ENCODE data around the gene ITGA2.

Gene ITGA2

DNA sequence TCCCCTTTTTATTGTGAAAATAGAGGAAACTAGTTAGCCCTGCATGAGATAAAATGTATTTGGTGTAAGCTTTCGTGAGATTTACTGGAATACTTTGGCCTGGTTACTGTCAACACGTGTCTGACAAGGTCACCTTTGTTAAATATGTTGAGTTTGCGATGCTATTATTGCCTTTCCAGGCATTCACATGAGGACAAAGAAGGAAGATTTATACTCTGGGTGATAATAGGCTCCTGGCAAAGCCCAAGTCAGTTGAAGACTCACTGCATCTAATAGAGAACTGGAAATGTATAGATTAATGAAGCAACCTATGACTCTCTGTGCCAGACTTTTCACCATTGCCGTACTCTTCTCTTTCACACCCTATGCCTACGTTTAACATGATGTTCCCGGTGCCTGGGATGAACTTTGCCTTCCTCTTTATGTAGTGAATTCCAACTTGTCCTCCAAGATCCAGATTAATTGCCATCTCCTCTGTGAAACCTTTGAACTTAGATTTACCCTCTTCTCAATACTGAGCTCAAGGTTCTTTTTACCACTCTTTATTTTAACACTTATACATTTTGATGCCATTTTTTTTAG is 33.9 kb downstream of the ITGA2 start:
- DNase-seq, result no peak

DNA sequence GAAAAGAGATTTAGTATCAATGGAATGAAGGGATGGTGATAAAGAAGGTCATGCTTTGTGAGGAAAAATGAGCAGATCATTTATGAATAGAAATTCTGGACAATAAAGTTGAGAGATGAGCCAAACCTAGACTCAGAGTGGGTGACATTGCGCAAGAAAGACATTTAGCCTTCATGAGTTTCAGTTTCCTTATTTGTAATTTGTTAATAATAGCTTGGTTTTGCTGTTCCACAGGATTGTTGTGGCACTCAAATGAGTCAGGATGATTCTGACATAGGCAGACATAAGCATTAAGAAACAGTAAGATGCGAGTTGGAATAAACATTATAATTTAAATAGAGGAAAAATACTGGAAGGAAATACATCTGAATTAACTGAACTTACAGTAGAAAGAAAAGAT is 34.8 kb downstream of the ITGA2 start:
- no peak for DNase-seq

DNA sequence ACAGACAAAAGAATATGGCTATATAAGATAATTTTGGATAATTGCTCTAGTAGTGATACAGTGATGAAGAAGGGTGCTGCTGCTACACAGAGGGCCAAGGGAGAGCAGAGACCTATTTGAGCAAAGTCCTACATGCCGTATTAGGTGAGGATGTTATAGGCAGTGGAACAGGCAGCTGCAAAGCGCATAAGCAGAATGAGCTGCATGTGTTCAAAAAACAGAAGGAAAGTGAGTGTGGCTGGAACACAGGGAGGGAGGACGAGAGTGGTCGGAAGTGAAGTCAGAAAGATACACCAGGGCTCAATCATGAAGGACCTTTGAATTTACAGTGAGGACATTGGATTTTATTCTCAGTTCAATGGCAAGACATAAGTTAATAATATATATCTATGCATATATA is 35.4 kb downstream of the ITGA2 start:
- DNase-seq, result no peak

GRCh38 chr5:53025487-53025886 is 36.3 kb downstream of the ITGA2 start:
- no peak for DNase-seq

DNA sequence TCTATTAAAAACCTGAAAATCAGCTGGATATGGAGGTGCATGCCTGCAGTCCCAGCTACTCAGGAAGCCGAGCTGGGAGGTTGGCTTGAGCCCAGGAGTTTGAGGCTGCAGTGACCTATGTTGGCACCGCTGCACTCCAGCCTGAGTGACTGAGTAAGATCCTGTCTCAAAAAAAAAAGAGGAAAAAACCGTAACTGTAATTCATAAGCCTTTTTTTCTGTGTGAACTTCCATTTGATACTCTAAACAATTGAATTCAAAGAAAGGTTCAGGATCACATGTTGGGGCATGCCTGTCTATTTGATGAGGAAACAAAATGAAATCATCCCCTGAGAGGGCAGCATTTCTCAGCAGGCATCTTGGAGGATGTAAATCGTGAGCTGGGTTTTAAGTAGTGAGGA is 38.8 kb downstream of the ITGA2 start:
- no peak for DNase-seq

GRCh38 chr5:53029608-53030007 is 40.5 kb downstream of the ITGA2 start:
- DNase-seq, result no peak

DNA sequence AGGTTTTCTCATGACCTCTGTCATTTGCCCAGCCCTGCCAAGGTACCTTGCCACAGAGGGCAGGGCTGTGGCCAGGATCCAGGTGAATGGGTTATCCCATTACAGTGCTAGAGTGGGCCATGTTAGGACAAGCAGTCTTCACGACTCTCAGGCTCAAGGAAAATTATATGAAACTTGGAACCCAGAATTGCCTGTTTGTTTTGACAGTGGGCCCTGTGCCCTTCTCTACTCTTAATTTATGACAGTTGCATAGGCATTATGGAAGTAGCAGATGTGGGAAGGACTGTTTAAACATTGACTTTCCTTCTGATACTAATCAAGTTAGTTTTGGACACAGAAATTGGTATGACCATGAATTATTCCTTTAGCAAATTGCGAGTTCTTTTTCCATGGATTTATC is 41.7 kb downstream of the ITGA2 start:
- no peak for DNase-seq

- DNase-seq, result peak; percentile 47
Observed at GRCh38 chr5:53031695-53032096, 42.5 kb downstream of the ITGA2 start.

DNA sequence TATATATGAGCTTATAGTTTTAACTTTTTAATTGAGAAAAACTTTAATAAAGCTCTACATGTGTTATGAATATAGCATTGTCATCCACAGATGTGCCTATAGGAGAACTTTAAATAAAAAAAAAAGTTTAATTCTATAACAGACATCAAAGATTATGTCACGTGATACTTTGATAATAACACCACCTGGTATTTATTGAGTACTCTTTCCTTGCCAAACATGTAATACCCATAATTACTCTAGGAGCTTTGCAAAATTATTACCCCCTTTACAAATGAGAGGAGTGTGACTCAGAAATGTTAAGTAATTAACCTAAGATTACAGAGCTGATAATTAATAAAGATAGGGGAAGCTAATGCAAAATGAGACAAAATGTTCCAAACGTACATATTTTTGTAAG is 43.0 kb downstream of the ITGA2 start:
- no peak for DNase-seq

GRCh38 chr5:53034832-53035231 is 45.7 kb downstream of the ITGA2 start:
- DNase-seq, result no peak

DNA sequence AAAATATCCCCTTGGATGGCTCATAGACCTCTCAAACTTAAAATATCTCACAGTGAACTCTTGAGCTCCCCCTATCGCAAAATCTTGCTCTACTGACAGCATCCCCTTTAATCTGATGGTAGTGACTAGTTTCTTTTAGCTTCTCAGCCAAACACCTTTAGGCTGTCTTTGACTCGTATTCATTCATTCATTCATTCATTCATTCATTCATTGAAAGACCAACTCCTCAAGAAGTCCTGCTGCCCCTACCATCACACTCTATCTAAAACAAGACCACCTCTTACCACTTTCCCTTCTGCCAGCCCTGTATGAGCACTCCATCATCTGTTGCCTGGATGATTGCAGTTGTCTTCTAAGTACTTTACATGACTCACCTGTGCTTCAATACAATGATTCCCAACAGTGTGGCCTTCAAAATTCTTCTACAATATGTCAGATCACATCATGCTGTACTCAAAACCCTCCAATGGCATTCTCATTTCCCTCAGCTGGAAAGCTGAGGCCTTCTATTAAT is 46.8 kb downstream of the ITGA2 start:
- no peak for DNase-seq

DNA sequence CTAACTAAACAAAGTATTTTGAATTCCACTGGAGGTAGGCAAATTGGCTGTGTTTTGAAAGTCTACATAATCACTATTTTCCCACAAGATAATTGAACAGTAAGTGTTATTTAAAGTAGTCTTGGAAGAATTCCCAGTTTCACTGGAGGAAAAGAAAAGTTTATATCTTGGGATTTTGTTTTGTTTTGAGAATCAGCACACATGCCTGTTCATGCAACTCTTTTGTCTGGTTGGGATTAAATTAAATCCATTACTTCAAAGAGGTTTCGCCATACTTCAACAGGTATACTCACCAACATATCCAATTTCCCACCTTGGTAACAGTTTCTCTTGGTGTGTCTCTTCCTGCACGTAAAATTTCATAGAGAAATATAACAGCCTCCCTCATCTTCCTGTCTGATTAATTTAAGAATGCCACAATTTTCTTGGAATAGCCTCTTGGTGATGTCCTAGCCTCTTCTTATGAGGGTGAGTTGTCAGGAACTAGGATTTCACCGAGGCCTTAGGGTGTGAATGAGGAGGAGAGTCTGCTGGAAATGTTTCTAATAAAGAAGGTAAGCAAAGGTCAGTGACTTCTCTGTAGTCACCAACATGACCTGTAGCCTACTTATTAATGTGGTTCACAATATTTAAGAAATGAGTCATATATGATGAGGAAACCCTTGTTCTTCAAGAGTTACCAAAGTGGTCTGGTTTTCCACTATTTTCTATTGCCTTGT is 48.1 kb downstream of the ITGA2 start:
- no peak for DNase-seq

DNA sequence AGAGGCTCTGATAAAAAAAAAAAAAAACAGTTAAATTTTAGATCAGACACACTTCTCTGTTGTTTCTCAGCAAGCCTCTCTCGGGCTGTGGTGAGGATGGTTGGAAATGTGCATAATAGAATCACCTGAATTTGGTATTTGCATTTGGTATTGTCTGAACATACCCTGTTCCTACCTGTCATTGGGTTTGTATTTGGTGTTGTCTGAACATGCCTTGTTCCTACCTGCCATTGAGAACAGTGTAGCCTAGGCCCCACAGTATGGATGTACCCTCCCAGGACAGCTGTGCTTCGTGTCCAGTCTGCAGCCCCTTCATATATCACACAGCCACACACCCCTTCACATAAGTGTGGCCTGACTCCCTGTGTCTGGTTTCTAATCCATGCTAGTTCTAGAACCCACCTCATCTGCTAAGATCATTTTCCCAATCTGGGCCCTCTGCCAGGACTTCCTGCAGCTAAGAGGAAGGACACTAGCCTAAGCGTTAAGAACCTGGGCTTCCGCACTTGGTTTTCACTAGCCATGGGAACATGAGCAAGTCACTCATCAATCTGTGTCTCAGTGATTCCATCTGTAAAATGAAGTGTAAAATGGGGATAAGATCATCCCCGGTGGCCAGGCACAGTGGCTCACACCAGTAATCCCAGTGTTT is 49.2 kb downstream of the ITGA2 start:
- DNase-seq, result no peak

DNA sequence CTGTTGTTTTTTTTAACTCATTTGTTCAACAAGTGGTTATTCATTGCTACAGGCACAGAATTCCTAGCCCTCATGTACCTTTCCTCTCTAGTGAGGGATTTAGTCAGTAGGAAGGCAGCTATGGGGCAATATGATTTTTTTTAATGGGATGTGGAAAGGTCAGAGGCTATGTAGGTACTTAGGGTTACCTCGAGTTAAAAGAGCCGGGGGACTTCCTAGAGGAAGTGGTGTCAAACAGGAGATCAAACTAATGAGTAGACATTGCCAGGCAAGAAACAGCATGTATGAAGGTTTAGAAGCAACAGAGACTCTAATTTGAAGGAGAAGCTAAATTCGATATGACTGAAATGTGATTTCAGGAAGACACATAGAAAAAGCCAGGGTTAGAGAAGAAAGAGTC is 50.7 kb downstream of the ITGA2 start:
- no peak for DNase-seq

- peak; percentile 30 for DNase-seq
Observed at GRCh38 chr5:53041071-53041692, 52.0 kb downstream of the ITGA2 start.

DNA sequence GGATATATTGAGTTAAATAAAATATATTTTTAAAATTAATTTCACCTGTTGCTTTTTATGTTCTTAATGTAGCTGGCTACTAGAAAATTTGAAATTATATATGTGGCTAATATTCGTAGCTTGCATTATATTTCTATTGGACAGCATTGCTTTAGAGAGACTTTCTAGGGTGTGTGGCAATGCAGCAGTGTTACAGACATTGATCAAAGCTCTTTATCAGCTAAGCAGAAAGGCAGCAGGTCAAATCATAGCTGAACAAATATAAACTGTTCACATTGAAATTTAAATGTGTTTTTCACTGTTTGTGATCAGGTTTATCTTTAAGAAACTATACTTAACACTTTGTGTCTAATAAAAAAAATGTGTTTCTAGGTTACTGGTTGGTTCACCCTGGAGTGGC is 52.6 kb downstream of the ITGA2 start:
- DNase-seq, result no peak

DNA sequence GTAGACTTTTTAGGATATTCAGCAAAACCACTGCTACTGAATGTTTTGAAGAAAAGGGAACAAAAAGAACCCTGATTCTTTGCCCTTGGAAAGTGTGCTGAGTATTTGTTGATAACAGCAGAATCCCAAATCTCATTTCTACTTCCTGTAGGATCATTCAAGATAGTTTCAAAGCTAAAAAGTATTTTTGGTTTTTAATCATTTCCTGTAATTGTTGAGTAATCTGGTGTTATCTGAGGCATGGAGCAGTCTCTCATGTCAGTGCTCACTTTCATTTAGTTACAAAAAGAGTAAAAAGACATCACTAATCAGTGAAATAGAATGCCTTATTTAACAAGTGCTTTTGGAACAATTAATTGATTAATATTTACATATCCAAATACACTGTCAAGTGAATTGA is 56.1 kb downstream of the ITGA2 start:
- DNase-seq, result no peak

DNA sequence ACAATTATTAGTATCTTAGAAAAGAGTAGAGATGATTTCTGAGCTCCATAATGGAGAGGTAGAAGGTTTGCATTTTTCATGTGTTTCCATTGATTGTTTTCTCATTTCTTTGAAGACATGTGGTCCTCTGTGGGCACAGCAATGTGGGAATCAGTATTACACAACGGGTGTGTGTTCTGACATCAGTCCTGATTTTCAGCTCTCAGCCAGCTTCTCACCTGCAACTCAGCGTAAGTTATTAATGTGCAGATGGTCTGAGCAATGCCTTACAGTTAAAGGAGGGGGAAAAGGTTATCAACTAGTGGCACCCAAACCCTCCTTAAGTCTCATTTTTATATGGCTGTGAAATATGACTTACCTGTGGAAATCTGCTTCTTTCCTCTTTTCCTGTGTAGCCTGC is 59.1 kb downstream of the ITGA2 start:
- DNase-seq, result no peak

- DNase-seq, result no peak
Observed at GRCh38 chr5:53052499-53052898, 63.3 kb downstream of the ITGA2 start.

GRCh38 chr5:53053364-53053763 is 64.2 kb downstream of the ITGA2 start:
- DNase-seq, result no peak

GRCh38 chr5:53055365-53055764 is 66.2 kb downstream of the ITGA2 start:
- no peak for DNase-seq

- DNase-seq, result no peak
Observed at GRCh38 chr5:53059281-53059680, 70.1 kb downstream of the ITGA2 start.

DNA sequence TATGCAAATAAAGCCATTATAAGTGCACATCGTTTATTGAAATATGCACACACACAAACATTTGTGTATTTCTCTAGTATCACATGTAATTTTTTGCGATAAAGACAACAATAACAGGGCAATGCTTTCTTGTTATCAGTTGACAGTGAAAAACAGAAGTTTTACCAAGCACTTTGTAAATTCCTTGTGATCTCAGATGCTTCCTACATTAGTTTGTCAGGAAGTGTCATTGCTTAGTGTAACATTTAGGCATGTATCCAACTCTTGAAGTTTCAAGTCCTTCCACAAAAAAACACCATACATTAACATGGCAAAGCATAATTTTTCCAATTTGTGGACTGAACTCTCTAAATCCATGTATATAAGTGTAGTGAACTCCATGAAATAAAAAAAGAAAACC is 74.0 kb downstream of the ITGA2 start:
- no peak for DNase-seq

DNA sequence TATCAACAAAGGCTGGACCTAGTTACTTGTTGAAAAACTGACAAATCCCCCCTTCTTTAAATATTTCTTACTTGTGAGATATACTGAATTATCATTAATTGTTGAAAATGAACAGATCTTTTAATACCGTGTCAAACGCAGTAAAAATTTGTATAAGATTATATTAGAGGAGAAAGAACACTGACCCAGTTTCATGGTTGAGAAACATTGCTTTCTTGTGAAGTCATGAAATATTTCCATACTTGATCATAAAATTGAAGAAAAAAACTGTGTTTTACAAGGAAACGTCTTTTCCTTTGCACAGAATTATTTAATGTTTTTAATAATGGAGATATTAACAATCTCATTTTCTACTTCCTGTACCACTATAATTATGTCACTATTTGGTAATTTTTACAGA is 74.6 kb downstream of the ITGA2 start:
- DNase-seq, result no peak
